ENCODE results near the gene AP1M1. TPM values are rescaled to one million over a fixed set of nuclear protein-coding genes. Genes with fewer than 3 reads are reported as not detected.

Gene AP1M1
- total RNA-seq, 2 donors from 2014 or later, result 20.0 to 24.4 TPM

- TF ChIP-seq CTCF (IDR thresholded peaks at IDR 0.05), result no peak
- Histone ChIP-seq H3K4me1 (no peaks in the 10 kb centered on the region), H3K27ac (no peak overlapping the region), H3K27me3 (no peaks in the 10 kb centered on the region), H3K36me3 (no peaks in the 10 kb centered on the region), H3K4me3 (no peak overlapping the region), H3K9ac (ENCODE audit: low read depth in 2 of 2, low read length in 2 of 2) (no peak overlapping the region), H3K9me3 (no peaks in the 10 kb centered on the region)
- intact Hi-C loops (cut with DNase I), result no loop called here
- DNase-seq, result no peak
These were observed 67.5 kb downstream of the AP1M1 start for GRCh38 chr19:16265205-16265604.

GRCh38 chr19:16265890-16266585, 68.3 kb downstream of the AP1M1 start:
- intact Hi-C loops (cut with DNase I), result no loop called here
- Histone ChIP-seq H3K9ac (ENCODE audit: low read depth in 2 of 2, low read length in 2 of 2) (no peak overlapping the region), H3K27ac (no peak overlapping the region), H3K4me3 (no peak overlapping the region), H3K36me3 (no peaks in the 10 kb centered on the region), H3K27me3 (no peaks in the 10 kb centered on the region), H3K9me3 (no peaks in the 10 kb centered on the region), H3K4me1 (no peaks in the 10 kb centered on the region)
- DNase-seq, result no peak
- no peak for TF ChIP-seq CTCF (IDR thresholded peaks at IDR 0.05)

- Histone ChIP-seq H3K27me3 (no peaks in the 10 kb centered on the region), H3K9ac (ENCODE audit: low read depth in 2 of 2, low read length in 2 of 2) (no peak overlapping the region), H3K9me3 (no peaks in the 10 kb centered on the region), H3K36me3 (no peaks in the 10 kb centered on the region), H3K4me1 (no peaks in the 10 kb centered on the region), H3K27ac (no peak overlapping the region), H3K4me3 (no peak overlapping the region)
- no peak for DNase-seq
- intact Hi-C loops (cut with DNase I), result no loop called here
- TF ChIP-seq CTCF (IDR thresholded peaks at IDR 0.05), result no peak
These were observed 68.9 kb downstream of the AP1M1 start for GRCh38 chr19:16266586-16266942.

- Histone ChIP-seq H3K9me3 (no peaks in the 10 kb centered on the region), H3K4me3 (no peak overlapping the region), H3K4me1 (no peaks in the 10 kb centered on the region), H3K36me3 (no peaks in the 10 kb centered on the region), H3K27ac (no peak overlapping the region), H3K27me3 (no peaks in the 10 kb centered on the region), H3K9ac (ENCODE audit: low read depth in 2 of 2, low read length in 2 of 2) (no peak overlapping the region)
- no peak for TF ChIP-seq CTCF (IDR thresholded peaks at IDR 0.05)
- intact Hi-C loops (cut with DNase I), result no loop called here
- DNase-seq, result no peak
These were observed 71.1 kb downstream of the AP1M1 start for GRCh38 chr19:16268676-16269319.

- Histone ChIP-seq H3K4me3 (no peak overlapping the region), H3K27me3 (no peaks in the 10 kb centered on the region), H3K9me3 (no peaks in the 10 kb centered on the region), H3K9ac (ENCODE audit: low read depth in 2 of 2, low read length in 2 of 2) (no peak overlapping the region), H3K36me3 (no peaks in the 10 kb centered on the region), H3K27ac (no peak overlapping the region), H3K4me1 (no peaks in the 10 kb centered on the region)
- TF ChIP-seq CTCF (IDR thresholded peaks at IDR 0.05), result no peak
- DNase-seq, result no peak
- intact Hi-C loops (cut with DNase I), result no loop called here
These were observed 75.2 kb downstream of the AP1M1 start for GRCh38 chr19:16272945-16273344.

All from colonic mucosa (tissue), 4 donors.